GM13976 (cell line): ENCODE data around the gene UNC13C.

ENCODE experiments used
- DNase-seq: peaks from one replicate; pipeline ENCODE4 v3.0.0; 2012; ENCODE audit warnings: low spot score
- CTCF ChIP-seq: IDR thresholded peaks from 2 replicates; pipeline ENCODE4 v1.5.1; 2012; ENCODE audit warnings: borderline replicate concordance, mild to moderate bottlenecking; ENCODE audit not compliant: insufficient read depth; ENCODE audit errors: extremely low read depth, missing control alignments, control extremely low read depth
- in situ Hi-C: fragments of 300-500 bp; cut with MboI; formaldehyde crosslinking; loops from one replicate; pipeline ENCODE4 v1.12.0; 2022; ENCODE audit warnings: low sequenced_read_pairs, mixed read lengths, inconsistent platforms; ENCODE audit not compliant: unreplicated experiment

The UNC13C gene

GRCh38 chr15:54517366-54517765, 539.1 kb downstream of the UNC13C start:
- no peak for DNase-seq
- in situ Hi-C loops = no loop called here
- no peak for TF ChIP-seq CTCF

GRCh38 chr15:54518156-54518882, 540.1 kb downstream of the UNC13C start:
- TF ChIP-seq CTCF = no peak
- in situ Hi-C loops = no loop called here
- no peak for DNase-seq

GRCh38 chr15:54519577-54519976, 541.3 kb downstream of the UNC13C start:
- in situ Hi-C loops = no loop called here
- no peak for DNase-seq
- TF ChIP-seq CTCF = no peak

GRCh38 chr15:54520616-54521015, 542.4 kb downstream of the UNC13C start:
- TF ChIP-seq CTCF = no peak
- DNase-seq = no peak
- in situ Hi-C loops = no loop called here

- in situ Hi-C loops = no loop called here
- DNase-seq = no peak
- TF ChIP-seq CTCF = no peak
Observed at GRCh38 chr15:54521206-54521605, 543.0 kb downstream of the UNC13C start.

- no peak for TF ChIP-seq CTCF
- in situ Hi-C loops = no loop called here
- DNase-seq = no peak
Observed at GRCh38 chr15:54528021-54528420, 549.8 kb downstream of the UNC13C start.

- in situ Hi-C loops = no loop called here
Observed at GRCh38 chr15:54540721-54541120, 562.5 kb downstream of the UNC13C start.

More at GRCh38 chr15:54540721-54541120, 562.5 kb downstream of the UNC13C start:
- no peak for TF ChIP-seq CTCF
- DNase-seq = no peak
